Gastrocnemius medialis (tissue), 4 donors: Measurements from ENCODE around the gene ANXA4.

Source experiments
- CTCF ChIP-seq, 5 experiments: fragments of 450-650 bp in 3 of 5; fragments of 200-600 bp in 2 of 5; sonication (generic) in 2 of 5; IDR thresholded peaks in 4 of 5; conservative IDR thresholded peaks in 1 of 5; 1 replicate in 4 of 5; 2 replicates in 1 of 5; pipeline ENCODE4 v1.5.1; 2016 to 2019; ENCODE audit warnings: antibody characterized with exemption in 5 of 5, mild to moderate bottlenecking in 3 of 5, moderate library complexity in 3 of 5
- POLR2A ChIP-seq, 2 donors: fragments of 450-650 bp; IDR thresholded peaks; one replicate each; pipeline ENCODE4 v1.6.1; 2017; ENCODE audit warnings: antibody characterized with exemption in 2 of 2, mild to moderate bottlenecking in 2 of 2, moderate library complexity in 2 of 2

DNA sequence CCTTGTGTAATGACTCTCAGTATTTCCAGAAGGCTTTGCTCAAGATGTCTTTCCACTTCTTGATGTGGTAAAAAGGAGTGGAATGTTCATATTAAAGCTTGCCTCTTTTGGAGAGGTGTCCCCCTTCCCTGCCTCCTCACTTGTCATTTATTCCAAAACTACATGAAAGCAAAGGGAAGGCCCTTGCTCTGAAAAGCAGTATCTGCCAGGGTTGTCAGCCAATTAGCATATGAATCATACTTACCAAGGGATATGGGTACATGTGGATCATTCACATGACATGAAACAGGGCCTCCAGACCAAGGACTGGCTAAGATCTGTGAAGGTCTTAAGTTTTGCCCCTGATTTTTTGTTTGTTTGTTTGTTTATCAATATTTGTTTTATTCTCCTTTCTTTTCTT lies 31.3 kb downstream of the ANXA4 start:
- TF ChIP-seq CTCF (IDR thresholded peaks at IDR 0.05 in 4 of 5, conservative IDR thresholded peaks at IDR 0.05 in 1 of 5) (no peak), POLR2A (IDR thresholded peaks at IDR 0.05) (no peak)
